Natural killer cell (primary cell): ENCODE measurements around the gene LDB2. TPM values are rescaled to one million over a fixed set of nuclear protein-coding genes. Genes with fewer than 3 reads are reported as not detected.

Source experiments
- ATAC-seq, 3 donors: fragments of 150-1000 bp in 2 of 3; fragments of 200-7000 bp in 1 of 3; cut with Tn5 transposase; 1 replicate in 1 of 3; 2 replicates in 2 of 3; pipeline ENCODE4 v1.10.0; 2021; ENCODE audit warnings: mild to moderate bottlenecking in 2 of 3, moderate library complexity in 2 of 3
- DNase-seq, 2 donors: peaks; one replicate each; pipeline versions ENCODE4 v3.0.0 to v3.0.0-alpha.2; 2013 to 2021; ENCODE audit warnings: mixed read lengths in 1 of 2
- H3K27ac ChIP-seq: one replicate; pipeline ENCODE4 v1.5.1; 2013; ENCODE audit warnings: mild to moderate bottlenecking, low read length
- H3K27me3 ChIP-seq: one replicate; pipeline ENCODE4 v1.6.1; 2013; ENCODE audit warnings: low read length; ENCODE audit not compliant: control insufficient read depth, insufficient read depth
- H3K36me3 ChIP-seq: one replicate; pipeline ENCODE4 v1.6.1; 2013; ENCODE audit warnings: low read length; ENCODE audit not compliant: control insufficient read depth, insufficient read depth
- H3K4me1 ChIP-seq: one replicate; pipeline ENCODE4 v1.6.1; 2013; ENCODE audit warnings: low read length; ENCODE audit not compliant: control insufficient read depth, insufficient read depth
- H3K4me3 ChIP-seq: one replicate; pipeline ENCODE4 v1.5.1; 2013; ENCODE audit warnings: low read length
- H3K9me3 ChIP-seq: one replicate; pipeline ENCODE4 v1.6.1; 2013; ENCODE audit warnings: low read length; ENCODE audit not compliant: control insufficient read depth, insufficient read depth
- H3K27ac Mint-ChIP-seq, 2 donors: one replicate each; pipeline ENCODE4 v1.8.0; 2022; ENCODE audit warnings: mild to moderate bottlenecking in 2 of 2, mixed read lengths in 2 of 2, moderate library complexity in 1 of 2
- H3K27me3 Mint-ChIP-seq, 2 donors: one replicate each; pipeline ENCODE4 v1.8.0; 2022; ENCODE audit warnings: low read depth in 2 of 2, mixed read lengths in 2 of 2
- H3K36me3 Mint-ChIP-seq: one replicate; pipeline ENCODE4 v1.8.0; 2022; ENCODE audit warnings: mixed read lengths
- H3K4me1 Mint-ChIP-seq, 2 donors: one replicate each; pipeline ENCODE4 v1.8.0; 2022; ENCODE audit warnings: mixed read lengths in 2 of 2
- H3K4me3 Mint-ChIP-seq: one replicate; pipeline ENCODE4 v1.8.0; 2022; ENCODE audit warnings: mild to moderate bottlenecking, moderate library complexity, mixed read lengths
- H3K9me3 Mint-ChIP-seq, 2 donors: one replicate each; pipeline ENCODE4 v1.8.0; 2022; ENCODE audit warnings: mixed read lengths in 2 of 2
- WGBS: methylation state at CpG from one replicate; pipeline ENCODE4 v1.1.7; 2013; ENCODE audit warnings: missing lambda C conversion rate; ENCODE audit not compliant: insufficient coverage; 5-methylcytosine and 5-hydroxymethylcytosine counted together
- intact Hi-C: fragments of 100-400 bp; cut with micrococcal nuclease; formaldehyde crosslinking; loops from one replicate; pipeline ENCODE4 v1.14.2; 2022
- total RNA-seq, 4 donors: library from RNA; stranded (reverse); fragments of 120-200 nt in 1 of 4; gene quantifications; one replicate each; pipeline versions ENCODE4 v1.2.3 to v1.2.4, GENCODE V29; 2013 to 2022
- TF ChIP-seq, protein P1 (sequence below): fragments of 200-600 bp; IDR thresholded peaks from one replicate; pipeline ENCODE4 v1.8.0; 2022; ENCODE audit warnings: antibody characterized with exemption

LDB2 gene
- total RNA-seq, 3 donors from 2014 or later (not counting 1 experiment from before 2014, with no cell fraction given) = 8.2 to 14.2 (median 13.6) TPM

DNA sequence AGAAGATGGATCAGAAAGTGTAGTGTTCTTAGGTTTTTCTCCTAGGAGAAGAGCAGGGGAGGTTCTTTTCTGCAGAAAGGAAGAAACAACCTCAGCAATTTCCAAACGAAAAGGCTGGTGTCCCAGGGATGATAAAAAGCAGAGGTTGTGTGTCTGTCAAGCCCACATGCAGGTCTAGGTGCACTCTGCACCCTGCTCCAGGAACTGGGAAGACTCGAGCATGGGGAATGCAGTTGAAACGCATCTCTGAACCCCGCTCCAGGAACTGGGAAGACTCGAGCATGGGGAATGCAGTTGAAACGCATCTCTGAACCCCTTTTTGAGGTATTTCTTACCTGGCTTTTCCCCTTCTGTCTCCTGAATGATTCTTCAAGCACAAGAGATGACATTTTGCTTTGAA is 171.2 kb downstream of the LDB2 start:
- no peaks in the 10 kb centered on the region for H3K36me3 Mint-ChIP-seq
- H3K4me1 Mint-ChIP-seq = no peaks in the 10 kb centered on the region
- H3K9me3 ChIP-seq = no peaks in the 10 kb centered on the region
- ATAC-seq = no peak
- no peaks in the 10 kb centered on the region for H3K27me3 ChIP-seq
- H3K27ac Mint-ChIP-seq = no peak overlapping the region
- TF ChIP-seq, protein P1, sequence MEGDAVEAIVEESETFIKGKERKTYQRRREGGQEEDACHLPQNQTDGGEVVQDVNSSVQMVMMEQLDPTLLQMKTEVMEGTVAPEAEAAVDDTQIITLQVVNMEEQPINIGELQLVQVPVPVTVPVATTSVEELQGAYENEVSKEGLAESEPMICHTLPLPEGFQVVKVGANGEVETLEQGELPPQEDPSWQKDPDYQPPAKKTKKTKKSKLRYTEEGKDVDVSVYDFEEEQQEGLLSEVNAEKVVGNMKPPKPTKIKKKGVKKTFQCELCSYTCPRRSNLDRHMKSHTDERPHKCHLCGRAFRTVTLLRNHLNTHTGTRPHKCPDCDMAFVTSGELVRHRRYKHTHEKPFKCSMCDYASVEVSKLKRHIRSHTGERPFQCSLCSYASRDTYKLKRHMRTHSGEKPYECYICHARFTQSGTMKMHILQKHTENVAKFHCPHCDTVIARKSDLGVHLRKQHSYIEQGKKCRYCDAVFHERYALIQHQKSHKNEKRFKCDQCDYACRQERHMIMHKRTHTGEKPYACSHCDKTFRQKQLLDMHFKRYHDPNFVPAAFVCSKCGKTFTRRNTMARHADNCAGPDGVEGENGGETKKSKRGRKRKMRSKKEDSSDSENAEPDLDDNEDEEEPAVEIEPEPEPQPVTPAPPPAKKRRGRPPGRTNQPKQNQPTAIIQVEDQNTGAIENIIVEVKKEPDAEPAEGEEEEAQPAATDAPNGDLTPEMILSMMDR = no peak
- H3K27me3 Mint-ChIP-seq = no peaks in the 10 kb centered on the region
- H3K4me1 ChIP-seq = no peaks in the 10 kb centered on the region
- H3K36me3 ChIP-seq = no peaks in the 10 kb centered on the region
- intact Hi-C loops = no loop called here
- peaks cover 4% of the 10 kb centered on the region in 2 donors for H3K9me3 Mint-ChIP-seq
- no peak overlapping the region for H3K4me3 Mint-ChIP-seq
- no peak for DNase-seq
- H3K4me3 ChIP-seq = no peak overlapping the region
- WGBS = 84% methylated on average over 6 of the region's 6 CpGs
- H3K27ac ChIP-seq = no peak overlapping the region

GRCh38 chr4:16726368-16727050 is 171.9 kb downstream of the LDB2 start:
- Histone ChIP-seq H3K4me3 (no peak overlapping the region), H3K4me1 (no peaks in the 10 kb centered on the region), H3K9me3 (no peaks in the 10 kb centered on the region), H3K36me3 (no peaks in the 10 kb centered on the region), H3K27me3 (no peaks in the 10 kb centered on the region), H3K27ac (no peak overlapping the region)
- intact Hi-C loops = no loop called here
- H3K27ac Mint-ChIP-seq = no peak overlapping the region
- no peak overlapping the region for H3K4me3 Mint-ChIP-seq
- no peaks in the 10 kb centered on the region for H3K27me3 Mint-ChIP-seq
- no peak for DNase-seq
- ATAC-seq = no peak
- 73% methylated on average over 2 of the region's 8 CpGs for WGBS
- H3K4me1 Mint-ChIP-seq = peaks cover 3% of the 10 kb centered on the region in 2 donors
- H3K9me3 Mint-ChIP-seq = peaks cover 4% of the 10 kb centered on the region in 2 donors
- TF ChIP-seq, protein P1 = no peak
- H3K36me3 Mint-ChIP-seq = no peaks in the 10 kb centered on the region

- intact Hi-C loops = no loop called here
- 32% methylated on average over 4 of the region's 6 CpGs for WGBS
- H3K36me3 ChIP-seq = no peaks in the 10 kb centered on the region
- ATAC-seq (no peak), DNase-seq (no peak)
- no peak overlapping the region for H3K27ac ChIP-seq
- no peaks in the 10 kb centered on the region for H3K27me3 ChIP-seq
- no peaks in the 10 kb centered on the region for H3K27me3 Mint-ChIP-seq
- no peak overlapping the region for H3K4me3 Mint-ChIP-seq
- peaks cover 7% of the 10 kb centered on the region in 2 donors for H3K4me1 Mint-ChIP-seq
- peaks cover 4% of the 10 kb centered on the region in 2 donors for H3K9me3 Mint-ChIP-seq
- TF ChIP-seq, protein P1 = no peak
- no peaks in the 10 kb centered on the region for H3K36me3 Mint-ChIP-seq
- H3K4me3 ChIP-seq = no peak overlapping the region
- no peaks in the 10 kb centered on the region for H3K4me1 ChIP-seq
- no peaks in the 10 kb centered on the region for H3K9me3 ChIP-seq
- H3K27ac Mint-ChIP-seq = no peak overlapping the region
Observed at GRCh38 chr4:16725252-16725651, 173.2 kb downstream of the LDB2 start.

GRCh38 chr4:16722416-16722815 is 176.0 kb downstream of the LDB2 start:
- Histone ChIP-seq H3K27ac (no peak overlapping the region), H3K36me3 (no peaks in the 10 kb centered on the region), H3K27me3 (no peaks in the 10 kb centered on the region), H3K4me1 (no peaks in the 10 kb centered on the region), H3K9me3 (no peaks in the 10 kb centered on the region), H3K4me3 (no peak overlapping the region)
- H3K4me3 Mint-ChIP-seq = no peak overlapping the region
- H3K9me3 Mint-ChIP-seq = peaks cover 4% of the 10 kb centered on the region in 2 donors
- no peaks in the 10 kb centered on the region for H3K27me3 Mint-ChIP-seq
- H3K4me1 Mint-ChIP-seq = peaks cover 7% of the 10 kb centered on the region in 2 donors
- H3K36me3 Mint-ChIP-seq = no peaks in the 10 kb centered on the region
- H3K27ac Mint-ChIP-seq = no peak overlapping the region
- DNase-seq (no peak), ATAC-seq (no peak)
- 82% methylated on average over 1 of the region's 3 CpGs for WGBS
- TF ChIP-seq, protein P1 = no peak
- intact Hi-C loops = no loop called here
